Erythroblast (primary cell): ENCODE data around the gene HABP2.

ENCODE experiments used
- GATA1 ChIP-seq: IDR thresholded peaks from 2 replicates; pipeline ENCODE4 v1.6.1; 2011; ENCODE audit warnings: low read depth, mild to moderate bottlenecking, control low read depth, low read length, moderate library complexity
- POLR2A ChIP-seq: IDR thresholded peaks from 2 replicates; pipeline ENCODE4 v1.6.1; 2011; ENCODE audit warnings: mild to moderate bottlenecking, low read length

GRCh38 chr10:113506476-113506875 is 46.4 kb upstream of the HABP2 start:
- TF ChIP-seq POLR2A (no peak), GATA1 (no peak)
